Erythroblast (primary cell): Measurements from ENCODE around the gene SECTM1.

Experiments used
- DNase-seq, 2 experiments: peaks; one replicate each; lab custom pipeline; 2025; lab: John Stamatoyannopoulos, UW
- GATA1 ChIP-seq: IDR thresholded peaks from 2 replicates; pipeline ENCODE4 v1.6.1; 2011; ENCODE audit warnings: low read depth, mild to moderate bottlenecking, control low read depth, low read length, moderate library complexity
- POLR2A ChIP-seq: IDR thresholded peaks from 2 replicates; pipeline ENCODE4 v1.6.1; 2011; ENCODE audit warnings: mild to moderate bottlenecking, low read length

SECTM1 gene

GRCh38 chr17:82346342-82347300 is 13.1 kb upstream of the SECTM1 start:
- no peak for TF ChIP-seq GATA1
- no peak for TF ChIP-seq POLR2A
- no peak for DNase-seq

- TF ChIP-seq POLR2A = no peak
- no peak for TF ChIP-seq GATA1
- DNase-seq = peak; percentile 51 to 84
Observed at GRCh38 chr17:82345151-82345976, 11.8 kb upstream of the SECTM1 start.

GRCh38 chr17:82344175-82344907 is 10.8 kb upstream of the SECTM1 start:
- no peak for DNase-seq
- TF ChIP-seq POLR2A (no peak), GATA1 (no peak)

- peak; percentile 28 to 43 for DNase-seq
- TF ChIP-seq GATA1 = no peak
- no peak for TF ChIP-seq POLR2A
Observed at GRCh38 chr17:82343560-82343959, 10.0 kb upstream of the SECTM1 start.

GRCh38 chr17:82342361-82343079 is 9.0 kb upstream of the SECTM1 start:
- DNase-seq = no peak
- TF ChIP-seq GATA1 (no peak), POLR2A (no peak)

GRCh38 chr17:82339634-82340580 is 6.3 kb upstream of the SECTM1 start:
- DNase-seq = no peak
- no peak for TF ChIP-seq GATA1
- TF ChIP-seq POLR2A = no peak

GRCh38 chr17:82338858-82339633 is 5.5 kb upstream of the SECTM1 start:
- TF ChIP-seq POLR2A = no peak
- TF ChIP-seq GATA1 = no peak
- DNase-seq = peak in 1 of 2 experiments; percentile 34

GRCh38 chr17:82334622-82335394 is 1.2 kb upstream of the SECTM1 start:
- peak; percentile 33 to 54 for DNase-seq
- no peak for TF ChIP-seq POLR2A
- TF ChIP-seq GATA1 = no peak

- no peak for DNase-seq
- TF ChIP-seq GATA1 = no peak
- no peak for TF ChIP-seq POLR2A
Observed at GRCh38 chr17:82334204-82334621, 647 bp upstream of the SECTM1 start.

- no peak for TF ChIP-seq POLR2A
- TF ChIP-seq GATA1 = no peak
- peak in 1 of 2 experiments; percentile 31 for DNase-seq
Observed at GRCh38 chr17:82332669-82333278, 792 bp downstream of the SECTM1 start.
